HG02970 (cell line): ENCODE data around the gene ROBO1.

Experiments used
- ATAC-seq: cut with Tn5 transposase; IDR thresholded peaks from one replicate; pipeline ENCODE4 v1.9.1; 2021; ENCODE audit warnings: mild to moderate bottlenecking, moderate library complexity, moderate number of reproducible peaks; ENCODE audit not compliant: unreplicated experiment, low FRiP score

The ROBO1 gene

DNA sequence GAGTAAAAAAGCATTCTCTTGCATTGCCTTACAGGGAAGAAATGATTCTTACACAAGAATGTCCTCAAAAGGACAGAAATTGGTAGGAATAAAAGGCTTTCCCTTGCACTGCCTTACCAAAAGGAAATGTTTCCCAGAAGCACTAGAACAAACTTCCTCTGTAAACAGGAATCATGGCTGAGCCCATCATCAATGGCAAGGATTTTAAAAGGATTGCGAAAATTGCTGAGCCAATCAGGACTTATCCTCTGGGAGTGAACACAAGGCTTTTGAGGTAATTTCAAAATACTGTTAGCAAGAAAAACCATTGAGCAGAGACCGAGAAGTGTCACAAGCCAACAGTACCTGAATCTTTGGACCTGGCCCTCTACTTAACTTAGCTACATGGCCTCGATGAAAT is 897.3 kb downstream of the ROBO1 start:
- ATAC-seq, result no peak

DNA sequence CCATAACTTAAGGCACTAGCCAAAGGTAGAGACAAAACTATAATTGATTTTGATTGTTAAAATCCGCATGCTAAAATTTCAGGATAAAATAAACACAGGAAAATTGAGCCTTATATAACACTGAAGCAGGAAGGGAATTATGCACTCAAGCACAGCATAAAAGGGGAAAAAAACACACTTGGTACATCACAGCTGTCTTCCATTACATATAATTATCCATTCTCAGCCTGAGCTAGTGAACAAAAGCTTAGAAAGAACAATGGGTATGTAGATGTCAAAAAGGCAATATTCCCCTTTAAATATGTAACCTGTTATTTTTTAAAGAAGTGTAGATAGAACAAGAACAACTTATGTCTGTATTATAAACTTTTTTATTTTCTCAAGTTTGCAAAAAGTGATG is 899.2 kb downstream of the ROBO1 start:
- no peak for ATAC-seq

DNA sequence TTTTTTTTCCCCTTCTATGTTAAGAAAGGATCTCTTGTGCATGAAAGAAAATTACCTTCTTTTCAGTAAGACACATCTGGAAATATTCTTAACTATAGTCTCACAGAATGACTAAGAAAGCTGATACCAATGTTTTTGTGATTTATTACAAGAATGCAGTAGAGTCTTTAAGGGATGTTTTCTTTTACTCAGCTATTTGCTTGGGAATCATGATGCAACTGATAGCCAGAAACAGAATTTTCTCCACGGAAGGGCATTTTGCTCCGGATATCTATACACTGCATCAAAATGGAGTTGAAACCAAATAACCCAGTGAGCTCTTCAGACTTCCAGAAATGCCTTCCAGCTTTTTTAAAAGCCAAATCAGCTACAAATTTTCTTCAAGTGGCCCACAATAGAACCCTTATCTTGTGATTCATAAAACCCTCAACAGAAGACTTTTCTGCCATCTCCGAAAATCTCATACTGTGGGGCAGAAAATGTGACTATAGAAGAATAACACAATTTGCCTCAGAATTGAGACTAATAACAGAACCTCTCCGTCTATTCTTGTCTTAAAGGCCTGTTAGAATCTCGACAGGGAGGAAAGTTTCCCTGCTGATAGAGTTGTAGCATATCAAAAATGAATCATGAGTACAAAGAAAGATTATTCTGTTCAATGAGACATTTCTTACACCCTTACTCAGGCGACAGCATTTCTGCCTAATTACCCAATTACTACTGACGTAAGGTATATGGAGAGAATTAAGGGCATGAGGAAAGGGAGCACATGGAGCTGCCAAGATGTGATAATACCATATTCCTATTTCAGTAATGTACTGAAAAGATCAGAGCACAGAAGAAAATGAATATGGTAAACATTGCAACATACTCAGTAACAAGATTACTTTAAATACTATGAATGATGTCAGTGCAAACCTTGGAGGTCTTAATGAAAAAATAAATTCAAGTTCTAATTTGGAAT is 900.1 kb downstream of the ROBO1 start:
- ATAC-seq, result no peak

DNA sequence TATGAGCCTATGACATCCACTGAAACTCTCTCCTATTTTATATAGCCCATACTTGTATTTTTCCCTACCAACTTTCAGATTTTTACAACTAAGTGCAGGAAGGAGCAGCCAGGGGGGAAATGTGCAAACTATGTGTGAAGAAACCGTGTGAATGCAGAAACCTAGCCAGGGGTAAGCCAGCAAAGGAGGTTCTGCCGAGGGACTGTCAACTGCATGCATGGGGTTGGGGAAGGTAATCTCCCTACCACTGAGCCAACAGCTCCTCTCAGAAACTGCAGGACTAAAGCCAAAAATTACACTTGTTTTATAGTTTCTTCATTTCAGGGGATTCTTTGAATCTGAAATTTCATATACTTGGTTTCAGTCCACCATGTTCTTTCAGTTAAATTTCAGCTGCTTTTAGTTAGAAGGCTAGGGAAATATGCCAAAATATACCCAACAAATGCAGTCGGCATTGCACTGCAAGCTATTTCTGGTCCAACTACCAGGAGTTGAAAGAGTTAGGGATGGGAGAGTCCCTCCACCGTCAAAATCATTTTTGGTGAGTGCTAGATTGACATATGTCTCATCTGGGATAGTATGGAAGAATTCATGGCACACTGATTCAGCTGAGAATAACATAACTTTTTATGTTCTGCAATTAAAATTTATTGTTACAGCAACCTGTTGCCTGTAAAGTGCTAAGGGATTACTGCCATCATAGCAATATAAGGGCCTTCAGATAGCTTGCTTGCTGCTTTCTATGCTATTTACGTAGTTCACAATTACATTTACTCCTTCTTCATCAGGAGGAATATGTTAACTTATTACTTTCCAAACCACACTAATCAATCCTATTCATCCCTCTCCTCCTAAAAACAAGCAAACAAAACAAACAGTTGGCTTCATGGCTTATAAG is 904.2 kb downstream of the ROBO1 start:
- ATAC-seq, result no peak

DNA sequence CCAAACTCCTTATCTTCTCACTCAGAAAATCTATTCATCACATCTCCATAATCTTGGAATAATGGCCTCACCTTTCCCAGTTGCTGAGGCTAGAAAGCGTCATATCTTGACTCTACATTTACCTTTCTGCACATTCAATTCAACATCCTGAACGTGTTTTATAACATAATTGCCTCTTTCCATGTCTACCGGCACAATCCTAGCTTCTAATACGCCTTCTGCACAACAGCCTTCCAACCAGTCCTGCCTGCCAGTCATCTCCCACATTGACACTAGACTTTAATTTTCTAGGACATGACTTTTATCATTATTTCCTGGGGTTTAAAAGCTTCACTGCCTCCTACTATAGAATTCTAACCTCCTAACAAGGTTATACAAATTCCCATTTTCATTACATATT is 906.6 kb downstream of the ROBO1 start:
- no peak for ATAC-seq

DNA sequence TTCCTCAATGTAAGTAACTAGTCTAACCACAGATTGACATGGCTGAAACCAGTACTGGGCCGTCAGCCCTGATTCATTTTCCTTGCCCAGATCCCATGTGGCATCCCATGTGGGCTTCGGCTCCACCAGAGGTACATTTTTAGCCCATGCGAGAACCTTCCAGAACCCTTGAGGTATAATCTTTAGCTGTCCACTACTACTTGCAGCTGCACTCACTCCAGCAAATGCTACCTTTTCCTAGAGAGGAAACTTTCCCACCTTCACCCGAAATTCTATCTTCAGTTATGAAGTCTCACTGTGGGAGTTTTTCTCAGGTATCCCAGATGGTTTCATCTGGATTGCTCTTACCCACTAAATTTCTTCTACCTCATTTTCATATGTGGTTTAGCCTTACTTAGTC is 907.2 kb downstream of the ROBO1 start:
- ATAC-seq, result no peak

DNA sequence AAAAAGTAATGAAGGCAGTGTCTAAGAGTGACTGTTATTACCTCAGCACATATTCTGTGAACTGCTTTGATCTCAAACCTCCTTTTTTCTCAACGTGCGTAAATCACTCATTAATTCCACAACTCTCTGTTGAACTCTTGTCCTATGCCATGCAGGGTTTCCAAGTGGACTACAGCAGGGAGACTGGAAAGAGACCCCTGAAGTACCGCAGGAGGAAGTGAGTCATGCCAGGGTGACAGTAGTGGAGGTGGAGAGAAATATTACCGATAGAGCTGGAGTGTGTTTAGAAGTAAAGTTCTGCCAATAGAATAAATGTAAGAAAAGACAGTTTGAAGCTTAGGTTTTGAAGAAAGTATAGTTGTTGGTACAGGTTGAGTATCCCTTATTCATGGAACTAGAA is 908.9 kb downstream of the ROBO1 start:
- no peak for ATAC-seq

DNA sequence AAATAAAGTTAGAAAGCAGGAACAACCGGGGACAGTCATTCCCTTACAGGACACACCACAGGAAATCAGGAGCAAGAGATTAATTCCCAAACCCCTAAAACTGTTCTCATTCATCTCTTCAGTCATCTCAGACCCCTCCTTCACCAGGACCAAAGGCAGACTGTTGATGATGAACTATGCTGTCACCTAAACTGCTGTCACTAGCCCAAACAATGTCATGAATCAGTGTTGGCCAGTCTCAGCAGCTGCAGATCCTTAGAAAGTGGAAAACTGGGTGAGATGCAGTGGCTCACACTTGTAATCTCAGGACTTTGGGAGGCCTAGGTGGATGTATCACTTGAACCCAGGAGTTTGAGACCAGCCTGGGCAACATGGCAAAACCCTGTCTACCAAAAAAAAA is 909.6 kb downstream of the ROBO1 start:
- ATAC-seq, result no peak

DNA sequence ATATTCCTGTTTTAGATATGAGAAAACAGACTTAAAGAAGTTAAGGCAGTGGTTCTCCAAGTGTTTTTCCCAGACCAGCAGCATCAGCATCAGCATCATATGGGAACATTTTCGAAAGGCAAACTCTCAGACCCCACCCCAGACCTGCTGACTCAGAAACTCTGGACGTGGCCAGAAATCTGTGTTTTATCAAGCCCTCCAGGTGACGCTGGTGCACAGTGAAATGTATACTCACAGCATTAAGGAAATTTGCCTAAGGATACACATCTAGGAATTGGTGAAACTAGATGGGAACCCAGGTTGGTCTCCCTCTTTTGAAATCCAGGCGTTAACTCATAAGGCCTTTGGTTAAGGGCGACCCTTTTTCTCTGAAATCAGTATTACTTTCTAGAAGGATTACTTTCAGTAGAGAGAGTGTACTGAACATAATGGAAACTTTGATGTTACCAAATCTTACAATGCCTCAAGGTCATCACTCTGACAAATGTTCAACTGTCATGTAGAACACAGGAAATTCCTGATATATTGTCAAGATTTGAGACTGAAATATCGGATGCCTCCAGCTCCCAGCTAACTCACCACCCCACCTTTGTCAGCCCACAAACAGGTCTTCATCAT is 910.2 kb downstream of the ROBO1 start:
- ATAC-seq, result no peak

DNA sequence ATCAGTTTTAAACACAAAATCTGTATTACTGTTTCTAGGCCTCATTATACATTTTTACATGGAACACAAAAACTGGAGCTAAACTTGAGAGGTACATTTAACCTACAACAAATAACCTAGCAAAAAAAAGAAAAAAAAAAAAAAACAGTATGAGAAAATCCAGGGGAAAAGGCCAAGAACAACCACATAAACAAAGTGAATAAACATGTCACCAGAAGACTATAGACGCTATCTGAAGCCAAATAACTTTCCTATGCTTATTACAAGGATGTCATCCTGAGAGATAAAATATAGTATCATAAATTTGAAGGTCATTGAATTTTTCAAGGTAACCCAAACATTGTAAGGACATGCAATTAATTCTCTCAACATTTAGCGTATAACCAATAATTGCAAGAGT is 911.6 kb downstream of the ROBO1 start:
- ATAC-seq, result no peak

DNA sequence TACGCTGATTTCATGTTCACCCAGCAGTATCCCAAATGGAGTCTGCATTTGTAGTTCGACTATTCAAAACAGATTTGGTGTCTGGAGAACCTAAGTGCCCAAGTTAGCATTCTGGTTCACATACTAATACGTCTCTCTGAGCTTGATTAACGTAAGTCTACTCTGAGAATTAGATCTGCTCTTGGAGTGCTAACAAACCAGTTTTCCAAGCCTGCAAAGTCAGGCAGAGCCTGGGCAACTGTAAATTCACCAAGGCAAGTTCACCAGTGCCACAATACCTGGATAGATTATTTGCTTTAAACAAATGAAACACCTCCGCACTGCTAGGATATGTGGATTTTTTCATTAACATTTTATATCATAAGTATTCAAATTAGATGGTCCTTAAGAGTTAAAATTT is 912.6 kb downstream of the ROBO1 start:
- no peak for ATAC-seq

DNA sequence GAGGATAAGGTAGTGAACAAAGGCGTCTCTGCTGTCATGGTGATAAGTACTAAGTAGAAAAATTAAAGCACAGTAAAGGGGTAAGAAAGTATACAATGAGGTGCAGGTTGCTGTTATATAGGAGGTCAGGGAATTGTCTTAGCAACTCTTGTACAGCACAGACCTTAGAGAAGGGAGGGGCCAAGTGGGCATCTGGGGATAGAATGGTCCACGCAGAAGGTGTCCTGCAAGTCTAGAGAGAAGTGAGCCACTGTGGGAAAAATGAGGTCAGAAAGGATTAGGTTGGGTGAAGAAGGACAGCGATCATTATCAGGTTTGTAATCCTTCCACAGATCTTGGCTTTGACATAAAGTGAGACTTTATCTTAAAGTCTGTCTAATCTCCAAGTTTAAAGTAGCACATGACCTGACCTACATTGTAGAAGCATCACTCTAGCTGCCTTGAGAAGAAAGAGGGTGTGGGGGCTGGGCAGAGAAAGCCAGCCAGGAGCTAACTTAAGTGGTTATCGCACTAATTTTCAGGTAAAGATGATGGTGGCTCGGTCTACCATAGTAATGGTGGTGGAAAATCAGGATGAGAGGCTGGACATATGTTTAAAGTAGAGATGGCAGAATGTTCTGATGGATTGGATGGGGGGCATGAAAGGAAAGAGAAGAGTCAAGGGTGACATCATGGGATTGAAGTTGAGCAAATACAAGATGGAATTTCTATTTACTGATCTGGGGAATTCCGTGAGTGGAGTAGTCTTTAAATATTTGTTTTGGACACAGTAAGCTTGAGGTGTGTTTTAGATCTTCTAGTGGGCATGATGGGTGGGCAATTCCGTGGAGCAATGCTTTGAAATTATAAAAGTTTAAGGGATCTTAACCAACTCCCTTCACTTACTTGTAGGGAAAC is 919.2 kb downstream of the ROBO1 start:
- no peak for ATAC-seq

DNA sequence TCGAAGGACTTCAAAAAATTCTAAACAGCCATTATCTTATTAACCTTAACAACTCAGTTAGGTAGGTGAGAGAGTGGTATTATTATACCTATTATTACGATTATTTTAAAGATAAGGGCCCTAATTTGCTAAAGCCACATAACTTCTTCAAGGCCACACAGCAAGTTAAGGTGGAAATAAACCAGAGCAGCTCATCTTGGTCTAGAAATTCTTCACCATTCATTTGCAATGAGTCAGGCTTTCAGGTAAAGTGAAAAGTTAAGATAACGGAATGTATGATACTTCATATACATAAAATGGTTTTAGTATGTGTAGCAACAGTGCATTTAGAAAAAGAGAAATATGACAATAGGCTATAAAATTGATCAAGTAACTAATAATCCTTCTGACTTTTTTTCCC is 920.2 kb downstream of the ROBO1 start:
- no peak for ATAC-seq

DNA sequence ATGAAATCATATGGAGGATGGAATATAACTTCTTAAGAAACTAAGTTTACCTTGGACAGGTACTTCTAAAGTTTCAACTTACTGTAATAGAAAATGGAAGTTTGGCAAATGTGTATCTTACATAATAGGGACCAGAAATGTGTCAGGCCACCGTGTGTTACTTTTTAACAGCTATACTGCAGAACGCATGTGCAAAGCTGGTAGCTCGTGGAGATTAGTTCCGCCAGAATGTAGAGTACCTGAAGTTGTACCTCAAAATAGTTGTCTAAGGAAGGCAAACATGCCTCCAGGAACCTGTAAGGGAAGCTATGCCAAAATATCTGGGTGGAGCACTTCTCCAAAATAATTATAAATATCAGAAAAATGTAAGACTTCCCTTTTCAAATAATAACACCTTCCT is 920.6 kb downstream of the ROBO1 start:
- no peak for ATAC-seq

DNA sequence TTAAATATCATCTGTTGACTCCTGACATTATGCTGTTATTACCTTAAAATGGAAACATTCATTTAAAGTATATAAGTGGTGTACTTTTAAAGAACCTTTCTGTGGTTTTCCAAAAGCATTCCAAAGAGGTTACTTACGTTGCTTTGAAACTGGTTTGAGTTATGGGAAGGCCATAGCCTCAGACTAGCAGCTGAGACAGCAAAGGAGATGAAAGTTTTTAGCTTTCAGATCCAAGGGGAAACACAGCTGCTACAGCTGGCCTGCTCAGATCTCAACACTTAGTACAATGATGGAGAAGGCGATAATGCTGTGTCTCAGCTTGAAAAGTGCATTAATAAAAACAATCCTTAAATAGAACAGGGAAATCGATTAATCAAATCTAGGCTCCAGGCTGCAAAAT is 921.1 kb downstream of the ROBO1 start:
- ATAC-seq, result no peak

DNA sequence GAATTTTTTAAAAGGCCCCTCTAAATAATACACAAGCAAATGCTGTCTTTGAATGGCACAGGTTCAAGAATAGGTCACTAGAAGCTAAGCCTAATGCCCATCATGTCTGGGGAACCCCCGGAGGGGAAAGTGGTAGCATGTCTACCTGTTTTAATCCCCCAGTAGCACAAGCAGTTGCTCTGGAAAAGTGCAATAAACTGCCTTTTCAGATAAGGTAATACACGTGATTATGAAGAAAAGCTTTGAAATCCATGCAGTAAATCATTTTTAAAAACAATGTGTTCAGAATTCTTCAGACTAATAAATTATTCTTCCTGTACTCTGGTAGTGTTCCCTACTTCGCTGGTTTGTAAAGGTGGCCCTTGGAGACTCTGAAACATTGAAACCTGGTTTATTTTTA is 922.2 kb downstream of the ROBO1 start:
- ATAC-seq, result no peak

DNA sequence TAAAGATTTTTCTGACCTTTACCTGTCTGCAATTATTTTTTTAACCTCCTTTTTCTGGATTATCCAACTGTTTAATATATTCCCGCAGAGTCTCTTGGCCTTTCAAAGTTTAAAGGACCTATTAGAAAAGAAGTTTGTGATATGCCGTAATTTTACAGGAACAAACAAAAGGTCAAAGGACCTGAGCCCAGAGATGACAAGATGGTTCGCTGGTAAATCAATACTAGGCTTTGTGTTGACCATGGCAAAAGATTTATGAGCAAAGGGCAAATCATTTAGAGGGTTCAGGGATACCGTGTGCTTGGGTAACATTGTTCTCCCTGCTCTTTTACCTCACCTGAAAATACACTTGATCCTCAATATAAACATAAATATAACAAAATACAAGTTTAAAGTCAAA is 923.5 kb downstream of the ROBO1 start:
- no peak for ATAC-seq

DNA sequence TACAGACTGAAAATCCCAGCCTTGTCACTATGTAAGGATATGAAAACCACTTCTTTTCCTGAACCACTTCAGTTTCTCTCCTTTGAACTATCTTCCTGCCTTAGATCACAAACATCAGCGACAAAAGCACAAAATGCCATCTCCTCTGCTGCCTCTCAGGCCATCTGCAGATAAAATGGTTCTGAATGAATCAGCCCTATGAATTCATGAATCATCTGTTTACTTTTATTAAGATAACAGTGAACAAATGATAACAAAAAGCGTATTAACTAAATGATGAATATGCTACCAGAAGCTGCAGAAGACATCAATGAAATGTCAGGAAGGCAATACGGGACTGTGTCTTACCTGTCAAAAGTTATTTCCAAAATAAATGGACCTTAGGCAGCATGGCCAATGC is 928.1 kb downstream of the ROBO1 start:
- no peak for ATAC-seq

DNA sequence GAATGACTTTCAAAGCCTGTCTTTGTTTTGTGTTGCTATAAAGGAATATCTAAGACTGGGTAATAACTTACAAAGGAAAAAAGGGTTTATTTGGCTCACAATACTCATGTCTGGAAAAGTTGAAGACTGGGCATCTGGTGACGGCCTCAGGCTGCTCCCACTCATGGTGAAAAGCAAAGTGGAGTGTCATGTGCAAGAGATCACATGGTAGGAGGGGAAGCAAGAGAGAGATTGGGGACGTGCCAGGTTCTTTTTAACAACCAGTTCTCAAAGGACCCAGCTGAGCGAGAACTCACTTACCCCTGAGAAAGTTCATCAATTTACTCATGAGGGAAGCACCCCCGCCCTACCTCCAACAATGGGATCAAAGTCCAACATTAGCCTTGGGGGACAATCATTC is 929.4 kb downstream of the ROBO1 start:
- ATAC-seq, result no peak

DNA sequence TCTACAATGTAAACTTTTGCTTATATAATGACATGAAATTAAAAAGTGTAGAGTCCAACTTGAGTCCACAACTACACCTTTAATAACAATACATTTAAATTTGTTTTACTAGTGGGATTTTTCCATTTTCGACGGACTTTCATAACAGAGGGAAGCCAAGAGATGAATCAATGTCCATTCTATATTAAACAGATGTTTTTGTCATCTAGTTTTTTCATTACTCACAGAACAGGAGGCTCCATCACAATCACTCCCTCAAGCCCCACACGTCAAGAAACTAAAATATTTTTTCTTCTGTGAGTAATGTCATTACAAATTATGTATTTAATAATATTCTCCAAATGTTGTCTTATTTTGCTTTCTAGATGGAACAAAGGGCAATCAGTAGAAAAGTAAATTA is 932.9 kb downstream of the ROBO1 start:
- no peak for ATAC-seq
